Calu3 (cell line): Measurements from ENCODE around the gene CLDN9. TPM values are rescaled to one million over a fixed set of nuclear protein-coding genes. Genes with fewer than 3 reads are reported as not detected.
A peak's percentile ranks its signal among the peaks of the same experiment; 100 is the strongest.

ENCODE experiments used
- BruUV-seq: library from RNA; stranded (reverse); fragments of 400-500 nt; replicated peaks from 2 replicates; lab custom pipeline; 2021; lab: Mats Ljungman, UMichigan
- CTCF ChIA-PET: fragments of 300-600 bp; sonication (Branson Sonifier 250); formaldehyde crosslinking; loops from one replicate; lab custom pipeline; 2022; ENCODE audit warnings: antibody characterized with exemption; lab: Charles Lee
- DNase-seq: peaks from one replicate; pipeline ENCODE4 v3.0.0; 2022
- H3K27ac Mint-ChIP-seq: one replicate; pipeline ENCODE4 v1.8.0; 2022; ENCODE audit warnings: mixed read lengths; ENCODE audit not compliant: unreplicated experiment
- H3K27me3 Mint-ChIP-seq: one replicate; pipeline ENCODE4 v1.8.0; 2022; ENCODE audit warnings: mixed read lengths; ENCODE audit not compliant: unreplicated experiment
- H3K36me3 Mint-ChIP-seq: one replicate; pipeline ENCODE4 v1.8.0; 2022; ENCODE audit warnings: mild to moderate bottlenecking, moderate library complexity, mixed read lengths; ENCODE audit not compliant: insufficient read depth, unreplicated experiment
- H3K4me1 Mint-ChIP-seq: one replicate; pipeline ENCODE4 v1.8.0; 2022; ENCODE audit warnings: mild to moderate bottlenecking, low read depth, mixed read lengths; ENCODE audit not compliant: unreplicated experiment
- H3K4me3 Mint-ChIP-seq: one replicate; pipeline ENCODE4 v1.8.0; 2022; ENCODE audit warnings: mild to moderate bottlenecking, low read depth, moderate library complexity, mixed read lengths; ENCODE audit not compliant: unreplicated experiment
- H3K9me3 Mint-ChIP-seq: one replicate; pipeline ENCODE4 v1.8.0; 2022; ENCODE audit warnings: low read depth, mixed read lengths; ENCODE audit not compliant: unreplicated experiment
- CTCF ChIP-seq: fragments of 200-600 bp; IDR thresholded peaks from one replicate; pipeline ENCODE4 v1.8.0; 2022; ENCODE audit warnings: antibody characterized with exemption; ENCODE audit not compliant: unreplicated experiment
- intact Hi-C: fragments of 100-400 bp; cut with micrococcal nuclease; formaldehyde crosslinking; loops from one replicate; pipeline ENCODE4 v1.10.0; 2022; ENCODE audit not compliant: unreplicated experiment
- total RNA-seq: library from RNA; stranded (reverse); gene quantifications from 2 replicates; pipeline ENCODE4 v1.2.3, GENCODE V29; 2022

Gene CLDN9
- total RNA-seq, 1 experiment from 2014 or later: 13.5 TPM

GRCh38 chr16:2970563-2970962 lies 42.2 kb upstream of the CLDN9 start:
- peak overlapping the region; percentile 72 for H3K27ac Mint-ChIP-seq
- H3K9me3 Mint-ChIP-seq: no peaks in the 10 kb centered on the region
- H3K36me3 Mint-ChIP-seq: peaks cover 60% of the 10 kb centered on the region
- CTCF ChIA-PET: interaction anchor here (0.9 to 1.3 kb wide), 9 partner anchors 8 to 288 kb away, joined by 3 to 10 read pairs (median 4); partner anchors contain the start of genes KCTD5, PKMYT1 and TNFRSF12A
- no TSS peak for BruUV-seq
- intact Hi-C loops: no loop called here
- peak overlapping the region; percentile 83 for H3K4me3 Mint-ChIP-seq
- no peak for TF ChIP-seq CTCF
- DNase-seq: no peak
- H3K27me3 Mint-ChIP-seq: peaks cover 19% of the 10 kb centered on the region
- H3K4me1 Mint-ChIP-seq: peaks cover 25% of the 10 kb centered on the region

- no peaks in the 10 kb centered on the region for H3K9me3 Mint-ChIP-seq
- H3K27me3 Mint-ChIP-seq: peaks cover 12% of the 10 kb centered on the region
- H3K4me3 Mint-ChIP-seq: peak overlapping the region; percentile 83
- H3K4me1 Mint-ChIP-seq: peaks cover 25% of the 10 kb centered on the region
- TF ChIP-seq CTCF: peak; percentile 3
- H3K36me3 Mint-ChIP-seq: peaks cover 68% of the 10 kb centered on the region
- BruUV-seq: no TSS peak
- CTCF ChIA-PET: no interaction called here
- no peak for DNase-seq
- intact Hi-C loops: no loop called here
- H3K27ac Mint-ChIP-seq: peak overlapping the region; percentile 72
Measured at GRCh38 chr16:2971134-2971984, 41.4 kb upstream of the CLDN9 start.

- peaks cover 12% of the 10 kb centered on the region for H3K27me3 Mint-ChIP-seq
- H3K4me1 Mint-ChIP-seq: peaks cover 29% of the 10 kb centered on the region
- intact Hi-C loops: no loop called here
- TF ChIP-seq CTCF: no peak
- peaks cover 68% of the 10 kb centered on the region for H3K36me3 Mint-ChIP-seq
- no peak for DNase-seq
- H3K9me3 Mint-ChIP-seq: no peaks in the 10 kb centered on the region
- H3K27ac Mint-ChIP-seq: no peak overlapping the region
- CTCF ChIA-PET: no interaction called here
- H3K4me3 Mint-ChIP-seq: no peak overlapping the region
- BruUV-seq: no TSS peak
Measured at GRCh38 chr16:2971985-2972784, 40.5 kb upstream of the CLDN9 start.

- no peak for TF ChIP-seq CTCF
- H3K27me3 Mint-ChIP-seq: peaks cover 4% of the 10 kb centered on the region
- DNase-seq: no peak
- H3K9me3 Mint-ChIP-seq: no peaks in the 10 kb centered on the region
- CTCF ChIA-PET: no interaction called here
- H3K27ac Mint-ChIP-seq: no peak overlapping the region
- no TSS peak for BruUV-seq
- no peak overlapping the region for H3K4me3 Mint-ChIP-seq
- peaks cover 38% of the 10 kb centered on the region for H3K4me1 Mint-ChIP-seq
- intact Hi-C loops: no loop called here
- peaks cover 68% of the 10 kb centered on the region for H3K36me3 Mint-ChIP-seq
Measured at GRCh38 chr16:2973093-2973492, 39.6 kb upstream of the CLDN9 start.
